ENCODE results near the gene TRIM62. TPM values are rescaled to one million over a fixed set of nuclear protein-coding genes. Genes with fewer than 3 reads are reported as not detected.

The TRIM62 gene
- total RNA-seq, 1 experiment from 2014 or later, result 13.5 TPM

DNA sequence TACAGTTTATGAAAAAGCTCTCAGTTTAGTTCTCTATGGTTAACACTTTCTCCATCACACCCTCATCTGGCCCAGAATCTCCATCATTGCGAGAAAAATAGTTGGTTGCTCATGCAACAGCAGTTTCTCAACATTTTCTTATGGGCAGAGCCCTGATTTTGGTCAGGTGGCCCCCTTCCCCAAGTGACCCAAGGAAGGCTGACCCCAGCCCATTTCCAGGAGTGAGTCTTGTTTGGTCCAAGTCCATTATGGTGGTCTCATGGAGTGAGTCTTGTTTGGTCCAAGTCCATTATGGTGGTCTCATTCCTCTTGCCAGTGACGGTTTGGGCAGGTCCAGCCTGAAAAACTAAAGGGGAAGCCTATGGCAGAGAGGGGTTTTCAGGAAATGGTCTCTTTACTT is 1.5 kb upstream of the TRIM62 start:
- in situ Hi-C loops (cut with HindIII; ENCODE audit: low pct_unique_long_range_greater_than_20kb, low sequenced_read_pairs), result no loop called here
- DNase-seq (ENCODE audit: low read depth, low spot score), result no peak

DNA sequence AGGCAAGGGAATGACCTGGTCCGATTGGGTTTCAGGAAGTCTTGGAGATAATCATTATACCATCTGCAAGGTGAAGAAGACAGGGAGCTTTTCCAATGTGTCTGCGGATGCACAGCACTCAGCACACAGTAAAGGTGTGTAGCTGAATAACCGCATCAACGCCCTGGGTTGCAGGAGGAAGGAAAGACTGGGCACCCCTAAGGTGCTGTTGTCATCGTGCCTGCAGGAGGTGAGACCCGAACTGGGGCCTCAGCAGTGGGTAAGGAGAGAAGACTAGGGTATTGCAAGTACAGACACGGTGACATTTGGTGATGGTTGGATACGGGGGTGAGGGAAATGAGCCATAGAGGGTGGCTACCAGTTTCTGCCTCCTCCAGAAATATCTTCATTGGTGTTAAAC is 1.1 kb upstream of the TRIM62 start:
- in situ Hi-C loops (cut with HindIII; ENCODE audit: low pct_unique_long_range_greater_than_20kb, low sequenced_read_pairs), result no loop called here
- DNase-seq (ENCODE audit: low read depth, low spot score), result no peak

DNA sequence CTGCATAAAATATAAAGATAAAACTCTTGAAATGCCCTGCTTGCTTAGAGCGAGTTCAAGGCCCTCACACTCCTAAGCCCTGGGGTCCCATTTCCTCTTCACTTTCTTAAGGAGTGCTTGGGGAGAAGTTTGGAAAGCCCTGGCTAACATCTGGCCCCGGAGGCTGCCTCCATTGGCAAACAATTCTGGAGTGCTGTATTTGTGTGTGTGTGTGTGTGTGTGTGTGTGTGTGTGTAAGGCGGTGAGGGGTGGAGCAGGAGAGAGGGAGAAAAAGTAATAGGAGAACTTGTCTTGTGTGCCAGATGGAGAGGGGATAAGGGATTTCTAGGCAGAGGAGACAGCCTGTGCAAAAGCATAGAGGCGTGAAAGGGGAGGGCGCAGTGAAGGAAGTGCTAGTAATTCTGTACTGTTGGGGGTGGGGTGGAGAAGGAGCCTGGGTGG is 578 bp upstream of the TRIM62 start:
- in situ Hi-C loops (cut with HindIII; ENCODE audit: low pct_unique_long_range_greater_than_20kb, low sequenced_read_pairs), result no loop called here
- no peak for DNase-seq (ENCODE audit: low read depth, low spot score)

DNA sequence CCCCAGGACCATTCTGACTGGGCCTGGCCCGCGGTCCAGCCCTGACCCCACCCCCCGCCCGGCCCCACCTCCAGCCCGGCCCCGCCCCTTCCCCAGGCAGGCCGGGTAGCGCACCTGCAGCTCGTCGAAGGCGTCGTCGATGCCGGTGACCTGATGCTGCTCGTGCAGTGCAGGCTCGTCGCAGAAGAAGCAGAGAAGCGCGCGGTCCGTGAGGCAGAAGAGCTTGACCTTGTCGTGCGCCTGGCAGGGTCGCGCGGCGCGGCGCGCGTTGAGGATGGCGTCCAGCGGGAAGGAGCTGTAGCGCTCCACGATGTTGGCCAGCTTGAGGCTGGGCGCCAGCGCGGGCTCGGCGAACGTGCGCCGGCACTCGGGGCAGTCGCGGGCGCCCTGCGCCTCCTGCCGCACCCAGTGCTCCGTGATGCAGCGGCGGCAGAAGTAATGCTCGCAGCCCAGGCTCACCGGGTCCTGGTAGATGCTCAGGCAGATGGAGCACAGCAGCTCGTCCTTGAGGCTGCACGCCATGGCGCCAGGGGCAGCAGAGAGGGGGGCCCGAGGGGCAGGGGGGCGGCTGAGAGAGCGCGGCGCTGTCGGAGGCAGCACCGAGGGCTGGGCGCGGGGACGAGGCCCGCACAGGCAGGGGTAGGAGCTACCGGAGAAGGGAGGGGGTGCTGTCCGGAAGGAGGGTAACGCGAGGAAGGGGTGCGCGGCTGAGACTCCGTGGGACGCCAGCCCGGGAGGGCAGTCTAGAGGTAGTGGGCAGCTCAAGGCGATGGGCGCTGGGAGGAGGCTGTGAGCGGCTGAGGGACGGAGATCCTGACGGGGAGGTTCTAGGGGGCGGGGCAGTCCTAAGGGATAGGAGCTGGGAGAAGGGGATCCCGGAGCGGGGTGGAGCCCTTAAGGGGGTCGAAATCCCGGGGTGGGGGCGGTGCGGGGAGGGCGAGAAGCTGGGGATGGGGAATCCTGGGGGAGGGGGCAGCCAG is 642 bp downstream of the TRIM62 start:
- in situ Hi-C loops (cut with HindIII; ENCODE audit: low pct_unique_long_range_greater_than_20kb, low sequenced_read_pairs), result no loop called here
- peak; percentile 52 for DNase-seq (ENCODE audit: low read depth, low spot score)

DNA sequence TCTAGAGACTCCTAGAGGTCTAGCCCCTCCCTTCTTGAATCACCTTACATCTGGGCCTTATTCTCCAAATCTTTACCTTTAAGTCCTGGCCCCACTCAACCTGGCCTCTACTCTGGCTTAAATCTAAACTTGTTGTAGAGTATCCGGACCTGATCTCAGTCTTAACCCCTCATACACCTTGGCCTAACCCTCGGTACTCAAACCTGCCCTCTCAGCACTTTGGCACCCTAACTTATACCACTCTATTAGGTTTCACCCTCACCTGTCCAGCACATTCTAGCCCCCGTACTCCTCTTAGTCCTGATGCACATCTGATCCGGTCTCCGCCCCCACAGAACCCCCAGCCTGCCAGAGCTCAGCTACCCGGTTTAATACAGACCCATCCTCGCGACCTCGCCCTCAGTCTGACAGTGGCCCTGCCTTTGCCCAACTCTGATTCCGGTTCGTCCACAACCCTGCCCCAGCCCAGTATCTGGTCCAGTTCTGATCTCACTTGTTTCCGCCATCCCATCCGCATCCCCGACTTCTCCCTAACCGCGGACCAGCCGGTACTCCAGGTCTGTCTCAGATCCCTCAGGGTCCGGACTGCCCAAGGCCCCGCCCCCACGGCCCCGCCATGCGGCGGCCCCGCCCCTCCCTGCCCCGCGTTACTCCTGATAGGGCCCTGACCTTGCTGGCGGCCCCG is 1.5 kb downstream of the TRIM62 start:
- in situ Hi-C loops (cut with HindIII; ENCODE audit: low pct_unique_long_range_greater_than_20kb, low sequenced_read_pairs), result no loop called here
- DNase-seq (ENCODE audit: low read depth, low spot score), result peak; percentile 86

DNA sequence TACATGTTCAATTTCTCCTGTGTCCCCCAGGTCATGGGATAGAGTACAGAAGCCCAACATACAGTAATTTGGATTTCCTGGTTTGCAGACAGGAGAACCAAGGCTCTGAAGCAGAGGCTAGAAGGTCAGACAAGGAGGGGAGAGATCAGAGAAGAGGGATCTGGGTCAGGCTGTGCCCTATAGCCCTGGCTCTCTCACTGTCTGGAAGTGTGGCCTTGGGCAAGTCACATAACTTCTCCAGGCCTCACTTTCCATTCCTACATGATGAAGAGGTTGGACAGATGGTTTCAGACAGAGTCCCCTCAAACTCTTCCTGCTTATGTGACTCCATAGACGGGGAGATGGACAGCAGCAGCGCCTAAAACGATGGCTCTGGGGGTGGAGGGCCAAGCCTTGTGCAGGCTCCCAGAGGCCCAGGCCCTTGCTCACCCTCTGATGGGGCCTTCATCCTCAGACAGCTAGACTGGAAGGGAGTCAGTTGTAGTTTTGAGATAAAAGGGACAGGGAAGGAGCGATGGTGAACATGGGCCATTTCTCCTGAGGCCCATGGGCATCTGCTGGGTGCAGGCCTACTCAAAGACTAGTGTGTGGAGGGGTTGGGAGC is 2.9 kb downstream of the TRIM62 start:
- in situ Hi-C loops (cut with HindIII; ENCODE audit: low pct_unique_long_range_greater_than_20kb, low sequenced_read_pairs), result no loop called here
- DNase-seq (ENCODE audit: low read depth, low spot score), result no peak

DNA sequence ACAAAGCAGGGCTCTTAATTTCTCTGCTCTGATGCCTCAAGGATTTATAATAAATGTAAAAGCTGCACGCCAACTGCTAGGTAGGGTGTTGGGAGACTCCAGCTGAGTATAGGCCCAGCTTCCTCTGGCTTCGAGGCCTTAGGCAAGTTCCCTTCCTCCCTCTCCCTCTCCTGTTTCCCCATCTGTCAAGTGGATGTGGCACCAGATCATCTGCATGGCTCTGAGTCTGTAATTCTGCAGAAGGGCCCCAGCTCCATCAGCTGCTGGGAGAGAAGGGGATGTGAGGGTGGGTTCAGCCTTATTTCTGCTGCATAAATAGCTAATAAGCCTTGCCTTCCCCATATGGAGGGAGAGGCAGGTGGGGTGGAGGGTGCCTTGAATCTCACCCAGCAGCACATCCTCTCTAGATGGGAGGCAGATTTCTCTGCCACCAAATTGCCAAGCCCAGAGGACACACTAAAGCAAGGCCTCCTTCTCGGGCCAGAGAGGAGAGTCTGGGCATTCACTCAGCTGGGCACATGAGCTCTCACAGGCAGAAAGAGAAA is 3.8 kb downstream of the TRIM62 start:
- DNase-seq (ENCODE audit: low read depth, low spot score), result no peak
- in situ Hi-C loops (cut with HindIII; ENCODE audit: low pct_unique_long_range_greater_than_20kb, low sequenced_read_pairs), result no loop called here

DNA sequence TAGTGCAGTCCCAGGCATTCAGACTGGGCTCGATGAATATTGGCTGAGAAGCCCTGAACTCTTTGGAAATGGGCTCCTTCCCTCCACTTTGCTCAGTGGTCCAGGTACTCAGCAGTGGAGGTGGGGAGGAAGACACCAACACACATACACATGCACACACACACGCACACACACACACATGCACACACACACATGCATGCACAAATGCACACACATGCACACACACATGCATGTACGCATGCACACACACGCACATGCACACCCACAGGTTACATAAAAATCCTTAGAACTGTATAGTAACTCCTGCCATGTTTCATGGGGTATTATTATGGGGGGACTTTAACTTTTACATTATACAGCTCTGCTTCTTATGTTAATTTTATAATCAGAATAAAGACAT is 5.0 kb downstream of the TRIM62 start:
- DNase-seq (ENCODE audit: low read depth, low spot score), result no peak
- in situ Hi-C loops (cut with HindIII; ENCODE audit: low pct_unique_long_range_greater_than_20kb, low sequenced_read_pairs), result no loop called here

DNA sequence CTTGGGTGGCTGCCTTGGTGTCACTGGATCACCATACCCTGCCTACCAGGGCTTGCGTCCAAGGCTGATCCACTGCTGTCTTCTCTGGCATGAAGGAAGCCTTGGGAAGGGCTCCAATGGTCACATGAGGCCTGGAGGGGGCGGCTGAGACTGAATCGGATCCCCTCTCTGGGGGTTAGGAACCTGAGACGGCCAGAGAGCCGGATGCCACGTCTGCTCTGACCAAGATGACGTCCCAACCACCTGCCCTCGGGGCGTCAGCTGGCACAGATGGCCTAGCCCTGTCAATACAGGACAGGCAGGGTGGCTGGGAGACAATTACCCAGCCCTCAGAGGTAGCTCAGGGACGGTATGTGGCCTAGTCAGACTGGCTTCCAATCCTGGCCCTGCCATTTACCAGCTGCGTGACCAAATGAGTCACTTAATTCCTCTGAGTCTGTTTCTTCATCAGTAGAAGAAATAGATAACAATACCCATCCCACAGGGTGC is 5.4 kb downstream of the TRIM62 start:
- in situ Hi-C loops (cut with HindIII; ENCODE audit: low pct_unique_long_range_greater_than_20kb, low sequenced_read_pairs), result no loop called here
- DNase-seq (ENCODE audit: low read depth, low spot score), result peak; percentile 91

DNA sequence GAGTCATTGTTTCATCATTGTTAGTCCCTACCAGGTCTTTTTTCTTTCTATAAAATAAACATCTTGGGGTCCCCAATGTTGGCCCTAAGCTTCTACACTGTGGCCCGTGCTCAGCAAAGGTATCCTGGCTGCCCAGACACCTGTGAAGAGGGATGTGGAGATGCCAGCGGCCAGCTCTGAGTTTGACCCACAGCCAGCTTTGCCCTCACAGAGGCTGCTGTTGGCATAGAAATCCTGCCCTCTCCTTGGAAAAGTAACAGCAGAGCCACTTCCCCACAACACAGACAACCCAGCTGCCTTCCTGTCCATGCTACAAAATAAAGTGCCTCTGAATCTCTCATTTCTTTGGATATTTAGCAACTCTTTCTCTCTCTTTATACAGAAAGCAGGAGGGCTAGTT is 6.0 kb downstream of the TRIM62 start:
- in situ Hi-C loops (cut with HindIII; ENCODE audit: low pct_unique_long_range_greater_than_20kb, low sequenced_read_pairs), result no loop called here
- DNase-seq (ENCODE audit: low read depth, low spot score), result no peak

DNA sequence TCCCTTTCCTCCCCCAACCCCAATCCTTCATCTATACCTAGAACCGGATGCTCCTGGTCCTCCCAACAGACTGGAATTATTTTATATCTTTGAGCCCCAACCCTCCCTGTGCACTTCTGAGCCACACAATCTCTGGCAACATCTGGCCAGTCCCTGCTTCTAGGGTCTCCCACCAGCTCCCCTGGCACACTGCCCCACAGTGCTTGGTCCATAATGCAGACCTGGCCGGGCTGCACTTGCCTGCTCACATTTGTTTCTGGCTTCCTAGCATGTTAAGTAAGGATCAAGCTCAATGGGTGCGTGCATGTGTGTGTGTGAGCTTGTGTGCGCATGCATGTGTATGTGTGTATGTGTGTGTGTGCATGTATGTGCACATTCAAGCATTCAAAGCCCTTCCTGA is 8.8 kb downstream of the TRIM62 start:
- in situ Hi-C loops (cut with HindIII; ENCODE audit: low pct_unique_long_range_greater_than_20kb, low sequenced_read_pairs), result no loop called here
- DNase-seq (ENCODE audit: low read depth, low spot score), result no peak

DNA sequence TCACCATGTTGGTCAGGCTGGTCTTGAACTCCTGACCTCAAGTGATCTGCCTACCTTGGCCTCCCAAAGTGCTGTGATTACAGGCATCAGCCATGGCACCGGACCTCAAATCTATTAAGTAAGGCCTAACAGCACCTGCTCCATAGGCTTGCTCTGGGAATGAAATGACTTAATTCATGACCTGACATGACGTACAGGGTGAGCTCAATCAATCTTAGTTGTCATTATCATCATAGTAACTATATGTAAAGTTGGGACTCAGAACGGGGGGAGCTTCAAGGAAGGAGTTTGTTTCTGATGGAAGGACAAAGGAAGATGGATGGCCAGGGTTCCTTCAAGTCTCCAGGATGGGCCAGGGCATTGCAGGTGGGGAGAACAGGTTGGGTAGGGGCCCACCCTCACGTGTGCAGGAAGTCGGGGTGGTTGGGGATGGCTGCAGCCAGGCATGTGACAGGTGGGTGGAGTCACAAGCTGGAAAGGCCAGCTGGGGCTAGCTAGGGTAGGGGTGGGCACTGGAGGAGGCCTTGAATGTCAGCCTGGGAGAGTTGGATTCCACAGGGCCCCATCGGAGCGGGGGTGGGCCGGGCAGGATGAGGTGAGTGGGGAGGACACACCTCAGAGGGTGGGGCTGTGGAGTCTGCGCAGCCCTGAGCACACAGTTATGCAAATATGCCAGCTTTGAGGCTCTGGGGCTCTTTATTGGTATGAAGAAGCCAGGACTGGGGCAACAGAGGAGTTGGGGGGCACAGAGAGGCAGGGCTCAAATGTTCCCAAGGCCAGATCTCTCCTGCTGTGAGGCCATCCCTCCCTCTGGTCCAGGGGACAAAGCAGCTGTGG is 9.6 kb downstream of the TRIM62 start:
- in situ Hi-C loops (cut with HindIII; ENCODE audit: low pct_unique_long_range_greater_than_20kb, low sequenced_read_pairs), result no loop called here
- DNase-seq (ENCODE audit: low read depth, low spot score), result no peak

DNA sequence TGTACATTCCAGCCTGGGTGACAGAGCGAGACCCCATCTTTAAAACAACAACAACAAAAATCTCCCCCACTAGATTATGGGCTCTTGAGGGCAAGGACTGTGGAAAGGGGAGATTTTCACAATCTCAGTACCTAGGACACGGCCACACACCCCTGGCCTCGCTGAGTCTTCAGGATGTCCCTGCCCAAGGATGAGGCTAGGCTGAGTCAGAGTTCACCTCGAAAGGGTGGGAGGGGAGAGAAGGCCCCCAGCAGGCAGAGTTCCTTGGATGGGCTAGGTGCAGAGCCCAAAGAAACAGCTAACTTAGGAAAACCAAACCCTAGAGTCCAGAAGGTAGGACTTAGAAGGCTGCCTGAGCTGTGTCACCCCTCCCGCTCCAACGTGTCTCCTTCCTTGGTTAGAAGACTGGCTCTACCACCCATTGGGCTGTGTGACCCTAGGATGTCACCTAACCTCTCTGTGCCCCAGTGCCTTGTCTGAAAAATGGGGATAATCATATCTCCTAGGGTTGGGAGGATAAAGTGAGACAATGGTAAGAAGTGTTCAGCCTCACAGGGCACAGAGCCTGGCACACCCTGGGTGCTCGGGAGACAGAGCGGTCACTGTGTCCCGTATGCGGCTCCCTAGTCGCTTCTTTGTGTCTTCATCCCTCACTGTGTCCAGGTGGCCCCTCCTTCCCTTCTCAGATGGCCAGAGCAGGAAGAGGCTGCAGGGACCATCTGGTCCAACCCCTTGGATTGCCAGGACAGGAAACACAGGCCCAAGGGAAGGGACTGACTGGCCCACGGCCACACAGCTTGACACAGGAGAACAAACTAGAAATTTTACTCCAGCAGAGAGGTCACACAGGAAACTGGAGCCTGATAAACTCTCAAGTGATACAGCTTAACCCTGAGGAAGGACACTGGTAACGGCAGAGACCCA is 11.2 kb downstream of the TRIM62 start:
- no peak for DNase-seq (ENCODE audit: low read depth, low spot score)
- in situ Hi-C loops (cut with HindIII; ENCODE audit: low pct_unique_long_range_greater_than_20kb, low sequenced_read_pairs), result no loop called here

DNA sequence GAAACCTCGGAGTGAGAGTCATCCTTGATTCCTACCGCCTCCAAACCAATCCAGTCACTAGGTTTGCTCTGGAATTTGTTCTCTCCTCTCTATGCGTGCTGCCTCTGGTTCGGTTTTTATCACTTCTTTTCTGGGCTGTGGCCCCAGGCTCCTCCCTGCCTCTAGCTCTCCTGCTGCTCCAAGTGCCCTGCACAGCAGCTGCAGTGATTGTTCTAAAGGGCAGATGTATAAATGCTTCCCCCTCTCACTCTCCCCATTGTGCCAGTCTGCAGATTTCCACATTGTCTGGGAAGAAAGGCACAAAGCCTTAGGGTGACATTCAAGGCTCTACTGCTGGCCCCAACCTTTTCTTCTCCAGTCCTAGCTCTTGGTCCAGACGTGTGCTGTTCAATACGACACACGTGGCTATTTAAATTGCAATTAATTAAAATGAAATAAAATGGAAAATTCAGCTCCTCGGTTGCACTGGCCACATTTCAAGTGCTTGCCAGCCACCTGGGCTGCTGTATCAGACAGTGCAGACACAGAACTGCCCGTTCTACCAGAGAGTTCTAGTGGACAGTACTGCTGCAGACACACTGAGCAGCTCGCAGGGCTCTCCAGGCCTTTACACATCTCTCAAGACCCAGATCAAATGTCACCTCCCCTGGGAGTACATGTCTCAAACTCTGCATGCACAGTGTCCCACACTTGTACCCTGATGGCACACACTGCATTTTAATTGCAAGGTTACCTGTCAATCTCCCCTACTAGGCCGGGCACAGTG is 12.4 kb downstream of the TRIM62 start:
- no peak for DNase-seq (ENCODE audit: low read depth, low spot score)
- in situ Hi-C loops (cut with HindIII; ENCODE audit: low pct_unique_long_range_greater_than_20kb, low sequenced_read_pairs), result no loop called here

DNA sequence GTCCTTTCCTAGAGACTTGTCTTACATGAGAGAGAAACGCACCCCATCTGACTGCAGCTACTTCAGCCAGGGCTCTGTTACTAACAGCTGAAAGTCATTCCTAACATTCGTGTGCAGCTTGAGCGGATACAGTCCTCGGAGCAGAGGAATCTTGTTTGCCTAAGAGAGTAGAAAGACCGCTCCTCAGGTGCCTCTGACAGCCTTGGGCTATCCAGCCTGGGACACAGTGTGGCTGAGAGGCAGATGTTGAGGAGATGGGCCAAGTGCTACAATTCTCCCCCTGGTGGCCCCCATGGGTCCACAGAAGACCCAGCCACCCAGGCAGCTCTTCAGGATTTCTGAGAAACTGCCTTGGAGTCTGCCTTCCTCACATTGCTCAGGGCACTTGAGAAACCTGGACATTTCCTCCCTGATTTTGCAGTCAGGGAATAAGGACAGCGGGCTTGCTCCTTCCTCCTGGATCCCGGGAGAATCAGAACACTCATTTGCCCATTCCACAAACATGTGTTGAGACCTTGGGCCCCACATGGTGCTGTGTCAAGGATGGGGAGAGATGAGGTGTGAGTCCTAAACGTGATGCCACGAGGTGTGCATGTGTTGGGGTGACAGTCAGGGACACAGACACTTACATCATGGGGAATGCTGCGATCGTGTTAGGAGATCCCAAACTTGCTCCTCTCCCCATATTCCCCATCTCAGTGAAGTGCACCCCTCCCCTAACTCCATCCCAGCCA is 13.1 kb downstream of the TRIM62 start:
- DNase-seq (ENCODE audit: low read depth, low spot score), result no peak
- in situ Hi-C loops (cut with HindIII; ENCODE audit: low pct_unique_long_range_greater_than_20kb, low sequenced_read_pairs), result no loop called here

All from SK-MEL-5 (cell line).